Karpas-422 (cell line): ENCODE results near the gene FBXL20. TPM values are rescaled to one million over a fixed set of nuclear protein-coding genes. Genes with fewer than 3 reads are reported as not detected.
A peak's percentile ranks its signal among the peaks of the same experiment; 100 is the strongest.
"Not testable (repeated sequence)": the region's sequence is repeated elsewhere in the genome, so short reads cannot be mapped to it uniquely, and the experiment has no call there.

Experiments
- DNase-seq: peaks from one replicate; pipeline ENCODE4 v3.0.0-alpha.2; 2015
- H2AFZ ChIP-seq: fragments of 200-600 bp; sonication (generic); 2 replicates; pipeline ENCODE4 v1.6.1; 2014; ENCODE audit warnings: antibody characterized with exemption, low read length, mixed read lengths
- H3K27ac ChIP-seq: fragments of 200-600 bp; sonication (generic); 2 replicates; pipeline ENCODE4 v1.5.1; 2014; ENCODE audit warnings: mild to moderate bottlenecking, low read length, moderate library complexity
- H3K27me3 ChIP-seq: fragments of 200-600 bp; sonication (generic); 2 replicates; pipeline ENCODE4 v1.6.1; 2014; ENCODE audit warnings: low read length, mixed read lengths
- H3K36me3 ChIP-seq: fragments of 200-600 bp; sonication (generic); 2 replicates; pipeline ENCODE4 v1.6.1; 2014; ENCODE audit warnings: low read length, mixed read lengths; ENCODE audit not compliant: insufficient read depth
- H3K4me1 ChIP-seq: fragments of 200-600 bp; sonication (generic); 2 replicates; pipeline ENCODE4 v1.6.1; 2014; ENCODE audit warnings: mild to moderate bottlenecking, low read length, mixed read lengths
- H3K4me2 ChIP-seq: fragments of 200-600 bp; sonication (generic); 2 replicates; pipeline ENCODE4 v1.6.1; 2014; ENCODE audit warnings: low read length, low read depth, mild to moderate bottlenecking; ENCODE audit not compliant: poor library complexity, severe bottlenecking
- H3K4me3 ChIP-seq: fragments of 200-600 bp; sonication (generic); 2 replicates; pipeline ENCODE4 v1.5.1; 2014; ENCODE audit warnings: mild to moderate bottlenecking, antibody characterized with exemption, low read length, mixed read lengths
- H3K79me2 ChIP-seq: fragments of 200-600 bp; sonication (generic); 2 replicates; pipeline ENCODE4 v1.6.1; 2014; ENCODE audit warnings: mild to moderate bottlenecking, low read length, mixed read lengths
- H3K9ac ChIP-seq: fragments of 200-600 bp; sonication (generic); 2 replicates; pipeline ENCODE4 v1.6.0; 2014; ENCODE audit warnings: low read length
- H3K9me2 ChIP-seq: fragments of 200-600 bp; sonication (generic), shearing (Covaris generic); replicated peaks from 2 replicates; pipeline ENCODE4 v1.6.0; 2014; ENCODE audit warnings: mild to moderate bottlenecking, low read length, moderate library complexity; ENCODE audit not compliant: insufficient read depth
- H3K9me3 ChIP-seq: fragments of 300-700, 200-600 bp; sonication (generic); 2 replicates; pipeline ENCODE4 v1.6.1; 2014; ENCODE audit warnings: low read length, mixed read lengths
- H4K20me1 ChIP-seq: fragments of 200-600 bp; sonication (generic); 2 replicates; pipeline ENCODE4 v1.6.1; 2014; ENCODE audit warnings: mild to moderate bottlenecking, antibody characterized with exemption, low read length, low read depth; ENCODE audit not compliant: insufficient read depth
- total RNA-seq: library from RNA; depleted of rRNA; stranded (reverse); fragments of >200 nt; shearing (Covaris generic); gene quantifications from 2 replicates; pipeline ENCODE4 v1.2.3, GENCODE V29; 2014; ENCODE audit warnings: low replicate concordance

FBXL20 gene
- total RNA-seq, 1 experiment from 2014 or later, result 27.0 TPM

- Histone ChIP-seq H3K4me3 (no peak overlapping the region), H3K79me2 (peaks cover 80% of the 10 kb centered on the region), H3K9me3 (no peaks in the 10 kb centered on the region), H3K4me2 (no peak overlapping the region), H3K27me3 (no peaks in the 10 kb centered on the region), H3K9ac (no peak overlapping the region), H3K27ac (peak overlapping the region; percentile 43), H2AFZ (no peak overlapping the region), H3K9me2 (no peaks in the 10 kb centered on the region), H3K36me3 (peaks cover 3% of the 10 kb centered on the region; the same call in 1 of the 2 replicates), H4K20me1 (no peaks in the 10 kb centered on the region), H3K4me1 (peaks cover 38% of the 10 kb centered on the region)
- DNase-seq, result no peak
These were observed 48.4 kb downstream of the FBXL20 start for GRCh38 chr17:39352986-39353385.

- peaks cover 3% of the 10 kb centered on the region; the same call in 1 of the 2 replicates for H3K36me3 ChIP-seq
- H2AFZ ChIP-seq, result no peak overlapping the region
- no peak overlapping the region for H3K4me3 ChIP-seq
- peak overlapping the region; percentile 43 for H3K27ac ChIP-seq
- H3K9ac ChIP-seq, result no peak overlapping the region
- H3K9me2 ChIP-seq, result no peaks in the 10 kb centered on the region
- H3K9me3 ChIP-seq, result no peaks in the 10 kb centered on the region
- H4K20me1 ChIP-seq, result no peaks in the 10 kb centered on the region
- H3K4me2 ChIP-seq, result no peak overlapping the region
- no peaks in the 10 kb centered on the region for H3K27me3 ChIP-seq
- H3K4me1 ChIP-seq, result peaks cover 33% of the 10 kb centered on the region
- peak; percentile 59 for DNase-seq
- peaks cover 76% of the 10 kb centered on the region for H3K79me2 ChIP-seq
These were observed 48.9 kb downstream of the FBXL20 start for GRCh38 chr17:39352511-39352910.

GRCh38 chr17:39351508-39351907 is 49.9 kb downstream of the FBXL20 start:
- no peak overlapping the region for H3K4me3 ChIP-seq
- H2AFZ ChIP-seq, result no peak overlapping the region
- no peak overlapping the region for H3K9ac ChIP-seq
- peaks cover 33% of the 10 kb centered on the region for H3K4me1 ChIP-seq
- H3K4me2 ChIP-seq, result no peak overlapping the region
- no peaks in the 10 kb centered on the region for H3K9me3 ChIP-seq
- H4K20me1 ChIP-seq, result no peaks in the 10 kb centered on the region
- H3K9me2 ChIP-seq, result no peaks in the 10 kb centered on the region
- peak overlapping the region; percentile 11; the same call in 1 of the 2 replicates for H3K27ac ChIP-seq
- H3K36me3 ChIP-seq, result peaks cover 3% of the 10 kb centered on the region; the same call in 1 of the 2 replicates
- H3K79me2 ChIP-seq, result peaks cover 67% of the 10 kb centered on the region
- no peaks in the 10 kb centered on the region for H3K27me3 ChIP-seq
- DNase-seq, result no peak

GRCh38 chr17:39349246-39349645 is 52.2 kb downstream of the FBXL20 start:
- Histone ChIP-seq H3K4me3 (no peak overlapping the region), H3K4me2 (no peak overlapping the region), H3K27ac (no peak overlapping the region), H3K36me3 (peaks cover 3% of the 10 kb centered on the region; the same call in 1 of the 2 replicates), H3K4me1 (peaks cover 19% of the 10 kb centered on the region), H2AFZ (no peak overlapping the region), H3K9me3 (no peaks in the 10 kb centered on the region), H3K9ac (no peak overlapping the region), H3K79me2 (peaks cover 70% of the 10 kb centered on the region), H3K9me2 (no peaks in the 10 kb centered on the region), H3K27me3 (no peaks in the 10 kb centered on the region), H4K20me1 (no peaks in the 10 kb centered on the region)
- no peak for DNase-seq

- H3K9me2 ChIP-seq, H3K9me3 ChIP-seq, H3K9ac ChIP-seq, H3K4me2 ChIP-seq, H3K4me3 ChIP-seq, H3K27ac ChIP-seq, H3K4me1 ChIP-seq, H3K27me3 ChIP-seq, H4K20me1 ChIP-seq, H3K36me3 ChIP-seq, DNase-seq, H2AFZ ChIP-seq: not testable (repeated sequence)
- peaks cover 55% of the 10 kb centered on the region for H3K79me2 ChIP-seq
These were observed 54.6 kb downstream of the FBXL20 start for GRCh38 chr17:39346863-39347262.

- Histone ChIP-seq H3K9ac (no peak overlapping the region), H3K9me2 (no peaks in the 10 kb centered on the region)
- DNase-seq, result no peak
These were observed 59.9 kb downstream of the FBXL20 start for GRCh38 chr17:39341541-39341940.

GRCh38 chr17:39340731-39341130 is 60.7 kb downstream of the FBXL20 start:
- Histone ChIP-seq H3K9ac (no peak overlapping the region), H3K4me3 (no peak overlapping the region), H3K27me3 (no peaks in the 10 kb centered on the region), H3K4me1 (peaks cover 14% of the 10 kb centered on the region), H3K9me2 (no peaks in the 10 kb centered on the region), H3K36me3 (peaks cover 12% of the 10 kb centered on the region; the same call in 1 of the 2 replicates), H2AFZ (no peak overlapping the region), H3K27ac (no peak overlapping the region), H3K4me2 (no peak overlapping the region), H3K79me2 (peaks cover 13% of the 10 kb centered on the region), H4K20me1 (no peaks in the 10 kb centered on the region), H3K9me3 (no peaks in the 10 kb centered on the region)
- no peak for DNase-seq

More at GRCh38 chr17:39341541-39341940, 59.9 kb downstream of the FBXL20 start:
- Histone ChIP-seq H3K4me1 (peaks cover 6% of the 10 kb centered on the region), H3K27me3 (no peaks in the 10 kb centered on the region), H3K27ac (no peak overlapping the region), H3K79me2 (peaks cover 20% of the 10 kb centered on the region), H3K9me3 (no peaks in the 10 kb centered on the region), H3K4me3 (no peak overlapping the region), H2AFZ (no peak overlapping the region), H3K4me2 (no peak overlapping the region), H4K20me1 (no peaks in the 10 kb centered on the region), H3K36me3 (peaks cover 12% of the 10 kb centered on the region; the same call in 1 of the 2 replicates)

- peaks cover 28% of the 10 kb centered on the region for H3K4me1 ChIP-seq
- DNase-seq, result no peak
- H3K4me3 ChIP-seq, result no peak overlapping the region
- no peak overlapping the region for H2AFZ ChIP-seq
- no peaks in the 10 kb centered on the region for H3K9me2 ChIP-seq
- H3K36me3 ChIP-seq, result peaks cover 12% of the 10 kb centered on the region; the same call in 1 of the 2 replicates
- no peak overlapping the region for H3K27ac ChIP-seq
- no peak overlapping the region for H3K4me2 ChIP-seq
- H3K27me3 ChIP-seq, result no peaks in the 10 kb centered on the region
- no peaks in the 10 kb centered on the region for H3K9me3 ChIP-seq
- H3K9ac ChIP-seq, result no peak overlapping the region
- H3K79me2 ChIP-seq, result peaks cover 6% of the 10 kb centered on the region
- no peaks in the 10 kb centered on the region for H4K20me1 ChIP-seq
These were observed 62.2 kb downstream of the FBXL20 start for GRCh38 chr17:39339272-39339671.
